ENCODE data around the gene LHFPL2.

The LHFPL2 gene

GRCh38 chr5:78512435-78512834, 136.1 kb downstream of the LHFPL2 start:
- no peaks in the 10 kb centered on the region for H3K27me3 ChIP-seq (ENCODE audit: control insufficient read depth, insufficient read depth, low read length)
- H3K27ac ChIP-seq = no peak overlapping the region
- no peak for TF ChIP-seq CTCF (IDR thresholded peaks at IDR 0.05)
- H3K4me1 ChIP-seq = peaks cover 18% of the 10 kb centered on the region
- no peaks in the 10 kb centered on the region for H3K79me2 ChIP-seq
- H2AFZ ChIP-seq = no peak overlapping the region
- no peaks in the 10 kb centered on the region for H3K36me3 ChIP-seq (ENCODE audit: control insufficient read depth, insufficient read depth, low read length)
- no peak overlapping the region for H3K4me2 ChIP-seq (ENCODE audit: low read length)
- H3K9me3 ChIP-seq (ENCODE audit: control insufficient read depth, low read length) = no peaks in the 10 kb centered on the region
- no peak overlapping the region for H3K4me3 ChIP-seq (ENCODE audit: low read depth, low read length)
- H3K9ac ChIP-seq = no peak overlapping the region

DNA sequence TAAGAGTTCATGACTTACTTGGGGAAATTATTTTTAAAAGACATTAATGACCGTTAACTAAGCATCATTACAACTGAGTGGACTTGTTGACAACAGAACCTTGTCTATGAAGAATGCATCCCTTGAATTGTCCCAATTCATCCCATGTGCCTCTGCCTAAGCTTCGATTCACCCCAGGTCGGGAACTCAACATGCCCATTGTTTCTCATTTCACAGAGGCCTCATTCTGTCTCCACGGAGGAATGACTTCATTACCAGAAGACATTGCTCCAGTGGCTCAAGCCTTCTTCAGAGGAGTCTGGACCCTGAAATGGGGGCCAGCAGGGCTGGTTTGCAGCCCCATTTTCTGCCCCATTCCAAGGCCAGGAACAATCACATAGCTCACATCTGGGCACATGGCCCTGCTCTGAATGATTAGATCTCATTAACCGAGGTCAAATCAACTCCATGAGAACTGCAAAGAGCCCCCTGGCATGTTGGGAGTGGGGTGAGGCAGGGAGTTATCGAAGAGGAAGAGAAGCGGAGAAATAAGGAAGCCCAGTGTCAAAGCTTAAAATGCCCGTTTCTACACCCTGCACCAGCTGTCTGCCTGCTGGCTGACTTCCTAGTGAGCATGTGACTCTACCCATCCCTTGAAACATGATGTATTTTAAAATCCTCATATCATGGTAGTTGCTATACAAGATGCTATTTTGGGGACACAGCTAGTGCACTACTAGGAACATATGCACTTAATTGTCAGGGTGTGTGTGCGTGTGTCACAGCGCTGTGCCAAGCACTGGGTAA, 137.3 kb downstream of the LHFPL2 start:
- Histone ChIP-seq H3K9ac (no peak overlapping the region), H3K4me1 (peaks cover 23% of the 10 kb centered on the region), H3K27me3 (ENCODE audit: control insufficient read depth, insufficient read depth, low read length) (no peaks in the 10 kb centered on the region), H2AFZ (no peak overlapping the region), H3K4me3 (ENCODE audit: low read depth, low read length) (no peak overlapping the region), H3K79me2 (peaks cover 5% of the 10 kb centered on the region), H3K4me2 (ENCODE audit: low read length) (no peak overlapping the region), H3K36me3 (ENCODE audit: control insufficient read depth, insufficient read depth, low read length) (no peaks in the 10 kb centered on the region), H3K9me3 (ENCODE audit: control insufficient read depth, low read length) (no peaks in the 10 kb centered on the region), H3K27ac (no peak overlapping the region)
- no peak for TF ChIP-seq CTCF (IDR thresholded peaks at IDR 0.05)

GRCh38 chr5:78509884-78510769, 138.4 kb downstream of the LHFPL2 start:
- H3K27me3 ChIP-seq (ENCODE audit: control insufficient read depth, insufficient read depth, low read length) = no peaks in the 10 kb centered on the region
- peaks cover 29% of the 10 kb centered on the region for H3K4me1 ChIP-seq
- peak overlapping the region; percentile 59 for H3K4me3 ChIP-seq (ENCODE audit: low read depth, low read length)
- peak overlapping the region; percentile 89 for H2AFZ ChIP-seq
- no peaks in the 10 kb centered on the region for H3K36me3 ChIP-seq (ENCODE audit: control insufficient read depth, insufficient read depth, low read length)
- H3K27ac ChIP-seq = peak overlapping the region; percentile 10
- peaks cover 8% of the 10 kb centered on the region for H3K79me2 ChIP-seq
- peak overlapping the region; percentile 22 for H3K9ac ChIP-seq
- H3K4me2 ChIP-seq (ENCODE audit: low read length) = peak overlapping the region; percentile 70
- H3K9me3 ChIP-seq (ENCODE audit: control insufficient read depth, low read length) = no peaks in the 10 kb centered on the region
- TF ChIP-seq CTCF (IDR thresholded peaks at IDR 0.05) = peak; percentile 8

GRCh38 chr5:78509145-78509865, 139.3 kb downstream of the LHFPL2 start:
- H3K9ac ChIP-seq = no peak overlapping the region
- peak overlapping the region; percentile 59 for H3K4me3 ChIP-seq (ENCODE audit: low read depth, low read length)
- H3K4me2 ChIP-seq (ENCODE audit: low read length) = peak overlapping the region; percentile 70
- no peaks in the 10 kb centered on the region for H3K27me3 ChIP-seq (ENCODE audit: control insufficient read depth, insufficient read depth, low read length)
- H3K27ac ChIP-seq = peak overlapping the region; percentile 10
- H3K9me3 ChIP-seq (ENCODE audit: control insufficient read depth, low read length) = no peaks in the 10 kb centered on the region
- no peaks in the 10 kb centered on the region for H3K36me3 ChIP-seq (ENCODE audit: control insufficient read depth, insufficient read depth, low read length)
- H3K4me1 ChIP-seq = peaks cover 37% of the 10 kb centered on the region
- peaks cover 8% of the 10 kb centered on the region for H3K79me2 ChIP-seq
- peak overlapping the region; percentile 89 for H2AFZ ChIP-seq
- TF ChIP-seq CTCF (IDR thresholded peaks at IDR 0.05) = no peak

All from parathyroid adenoma (tissue), 2 donors.